Dendritic cell treated with granulocyte-macrophage colony-stimulating factor and Interleukin-4, amounts not matched to agents 40 ng/mL and 50 ng/mL, for 4 days (primary cell): ENCODE results near the gene MRNIP.
A peak's percentile ranks its signal among the peaks of the same experiment; 100 is the strongest.
"Not testable (repeated sequence)": the region's sequence is repeated elsewhere in the genome, so short reads cannot be mapped to it uniquely, and the experiment has no call there.

Experiments
- H3K27ac Mint-ChIP-seq: one replicate; pipeline ENCODE4 v1.8.0; 2022; ENCODE audit warnings: mild to moderate bottlenecking, mixed read lengths
- H3K27me3 Mint-ChIP-seq: one replicate; pipeline ENCODE4 v1.8.0; 2022; ENCODE audit warnings: mild to moderate bottlenecking, mixed read lengths
- H3K36me3 Mint-ChIP-seq: one replicate; pipeline ENCODE4 v1.8.0; 2022; ENCODE audit warnings: low read depth, mixed read lengths
- H3K4me1 Mint-ChIP-seq: one replicate; pipeline ENCODE4 v1.8.0; 2022; ENCODE audit warnings: low read depth, mixed read lengths
- H3K4me3 Mint-ChIP-seq: one replicate; pipeline ENCODE4 v1.8.0; 2022; ENCODE audit warnings: mild to moderate bottlenecking, moderate library complexity, mixed read lengths
- H3K9me3 Mint-ChIP-seq: one replicate; pipeline ENCODE4 v1.8.0; 2022; ENCODE audit warnings: mixed read lengths
- intact Hi-C: fragments of 100-400 bp; cut with micrococcal nuclease; formaldehyde crosslinking; loops from one replicate; pipeline ENCODE4 v1.15.0; 2022

The MRNIP gene

GRCh38 chr5:179880066-179880650, 21.5 kb upstream of the MRNIP start:
- Mint-ChIP-seq H3K9me3 (peaks cover 23% of the 10 kb centered on the region), H3K36me3 (peaks cover 99% of the 10 kb centered on the region), H3K27me3 (no peaks in the 10 kb centered on the region), H3K27ac (no peak overlapping the region), H3K4me3 (no peak overlapping the region), H3K4me1 (peaks cover 15% of the 10 kb centered on the region)
- intact Hi-C loops, result no loop called here

DNA sequence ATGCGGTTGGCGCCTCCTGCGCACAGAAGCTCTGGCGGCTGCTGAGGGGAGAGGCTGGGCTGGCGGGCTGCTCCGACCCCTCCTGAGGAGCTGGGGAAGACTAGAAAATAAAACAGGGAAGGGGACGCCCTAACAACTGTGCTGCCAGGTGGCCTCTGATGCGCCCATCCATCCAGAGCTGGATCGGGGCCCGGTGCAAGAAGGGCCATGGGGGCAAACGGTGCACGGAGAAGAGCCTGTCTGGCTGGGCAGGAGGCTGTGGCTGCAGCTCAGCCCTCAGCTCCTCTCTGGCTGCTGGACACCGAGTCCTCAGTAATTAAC, 21.0 kb upstream of the MRNIP start:
- peaks cover 99% of the 10 kb centered on the region for H3K36me3 Mint-ChIP-seq
- H3K27ac Mint-ChIP-seq, result no peak overlapping the region
- no peaks in the 10 kb centered on the region for H3K27me3 Mint-ChIP-seq
- H3K4me3 Mint-ChIP-seq, result no peak overlapping the region
- intact Hi-C loops, result no loop called here
- peaks cover 18% of the 10 kb centered on the region for H3K9me3 Mint-ChIP-seq
- H3K4me1 Mint-ChIP-seq, result peaks cover 15% of the 10 kb centered on the region

GRCh38 chr5:179879003-179879689, 20.5 kb upstream of the MRNIP start:
- Mint-ChIP-seq H3K4me3 (no peak overlapping the region), H3K9me3 (peaks cover 13% of the 10 kb centered on the region), H3K36me3 (peaks cover 99% of the 10 kb centered on the region), H3K4me1 (peaks cover 15% of the 10 kb centered on the region), H3K27me3 (no peaks in the 10 kb centered on the region), H3K27ac (no peak overlapping the region)
- intact Hi-C loops, result no loop called here

GRCh38 chr5:179878222-179879002, 19.8 kb upstream of the MRNIP start:
- Mint-ChIP-seq H3K27me3 (no peaks in the 10 kb centered on the region), H3K4me1 (peaks cover 15% of the 10 kb centered on the region), H3K9me3 (peaks cover 5% of the 10 kb centered on the region), H3K4me3 (no peak overlapping the region), H3K27ac (no peak overlapping the region), H3K36me3 (peaks cover 99% of the 10 kb centered on the region)
- intact Hi-C loops, result no loop called here

GRCh38 chr5:179876610-179876952, 18.0 kb upstream of the MRNIP start:
- peak overlapping the region; percentile 74 for H3K27ac Mint-ChIP-seq
- H3K27me3 Mint-ChIP-seq, result no peaks in the 10 kb centered on the region
- no peak overlapping the region for H3K4me3 Mint-ChIP-seq
- no peaks in the 10 kb centered on the region for H3K9me3 Mint-ChIP-seq
- H3K4me1 Mint-ChIP-seq, result peaks cover 15% of the 10 kb centered on the region
- intact Hi-C loops, result no loop called here
- H3K36me3 Mint-ChIP-seq, result peaks cover 99% of the 10 kb centered on the region

DNA sequence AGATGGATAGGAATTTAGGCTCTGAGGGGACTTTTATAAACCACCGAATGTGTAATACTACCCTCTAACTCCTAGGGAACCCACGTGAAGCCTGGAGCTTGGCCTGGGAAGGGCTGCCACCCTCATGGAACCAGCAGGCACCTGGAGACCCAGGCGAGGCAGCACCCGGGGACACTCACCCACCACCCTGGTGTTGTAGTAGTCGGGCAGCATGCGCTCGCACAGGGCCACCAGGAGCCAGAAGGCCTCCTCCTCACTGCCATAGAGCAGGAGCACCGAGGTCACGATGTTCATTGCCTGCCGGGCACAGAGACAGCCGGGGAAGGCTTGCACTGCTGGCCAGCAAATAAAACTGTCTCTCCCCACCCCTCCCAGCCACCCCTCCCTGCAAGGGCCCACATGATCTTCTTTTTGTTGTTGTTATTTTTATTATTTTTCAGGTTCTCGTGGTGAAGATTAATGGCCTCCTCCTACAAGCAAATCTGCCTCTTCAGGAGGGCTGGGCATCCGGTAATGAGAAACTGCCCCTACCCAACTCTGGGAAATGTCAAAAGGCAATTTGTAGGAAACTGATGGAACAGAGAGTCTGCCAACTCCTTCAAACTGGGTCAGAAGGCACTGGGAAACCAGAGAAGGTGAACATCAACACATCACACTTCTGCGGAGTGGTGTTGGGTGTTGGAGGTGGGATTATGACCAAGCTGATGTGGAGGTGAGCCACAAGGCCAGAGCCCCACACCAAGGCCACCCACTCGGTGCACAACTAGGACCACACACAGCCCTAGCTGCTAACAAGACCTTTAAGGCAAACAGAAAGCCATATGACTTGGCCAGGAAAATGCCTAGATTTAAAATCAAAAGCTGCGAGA, 17.4 kb upstream of the MRNIP start:
- Mint-ChIP-seq H3K27ac (no peak overlapping the region), H3K36me3 (peaks cover 99% of the 10 kb centered on the region), H3K4me1 (peaks cover 15% of the 10 kb centered on the region), H3K4me3 (no peak overlapping the region), H3K27me3 (no peaks in the 10 kb centered on the region), H3K9me3 (no peaks in the 10 kb centered on the region)
- intact Hi-C loops, result no loop called here

DNA sequence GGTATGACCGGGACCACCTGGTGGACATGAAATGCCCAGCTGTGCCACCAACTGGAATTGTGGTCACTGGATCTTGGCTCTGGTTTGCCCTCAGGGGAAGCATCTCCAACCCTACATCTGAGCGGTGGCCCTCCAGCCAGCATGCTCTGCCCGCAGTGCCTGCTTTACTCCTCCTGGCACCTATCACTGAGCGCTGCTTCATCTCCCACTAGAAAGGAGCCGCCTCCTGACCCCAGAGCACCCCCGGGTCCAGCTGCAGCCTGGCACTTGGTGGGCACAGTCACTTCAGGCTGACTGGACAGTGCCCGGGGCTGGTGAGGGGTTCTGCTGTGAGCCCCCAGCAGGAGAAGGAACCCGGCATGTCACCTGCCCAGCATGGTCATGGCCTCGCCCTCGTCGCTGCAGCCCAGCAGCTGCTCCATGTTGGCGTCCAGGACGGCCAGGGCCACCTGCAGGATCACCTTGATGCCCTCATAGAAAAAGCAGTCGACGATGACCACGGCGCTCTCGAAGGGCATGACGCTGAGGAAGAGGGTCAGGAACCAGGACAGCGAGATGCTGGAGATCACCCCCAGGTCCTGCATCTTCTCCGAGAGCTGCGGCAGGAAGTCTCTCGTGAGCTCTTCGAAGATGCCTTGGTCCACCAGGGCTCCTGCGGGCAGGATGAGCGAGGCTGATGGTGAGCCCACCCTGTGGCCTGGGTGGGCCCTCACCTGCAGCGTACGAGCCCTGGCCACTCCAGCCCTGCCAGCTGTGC, 16.1 kb upstream of the MRNIP start:
- Mint-ChIP-seq H3K36me3 (peaks cover 99% of the 10 kb centered on the region), H3K4me3 (no peak overlapping the region), H3K27ac (no peak overlapping the region), H3K9me3 (no peaks in the 10 kb centered on the region), H3K4me1 (peaks cover 15% of the 10 kb centered on the region), H3K27me3 (no peaks in the 10 kb centered on the region)
- intact Hi-C loops, result no loop called here

DNA sequence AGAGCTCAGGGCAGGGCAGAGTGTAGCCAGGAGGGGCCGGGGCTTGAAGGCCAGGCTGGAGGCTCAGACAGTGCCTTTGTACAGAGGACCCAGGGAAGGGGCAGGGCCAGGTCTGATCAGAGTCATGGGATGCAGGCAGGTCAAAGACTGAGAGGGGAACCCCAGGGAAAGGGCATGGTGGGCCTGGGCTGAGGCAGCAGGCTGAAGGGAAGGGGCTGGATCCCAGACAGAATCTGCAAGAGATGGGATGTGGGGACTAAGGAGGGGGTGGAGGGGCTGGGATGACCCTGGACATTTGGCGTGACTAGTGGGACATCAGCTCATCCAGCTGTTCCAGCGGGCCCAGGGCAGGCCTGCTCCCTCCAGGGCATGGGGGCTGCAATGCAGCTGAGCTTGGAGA, 15.5 kb upstream of the MRNIP start:
- Mint-ChIP-seq H3K4me3 (no peak overlapping the region), H3K27ac (no peak overlapping the region)

GRCh38 chr5:179873588-179874110, 15.0 kb upstream of the MRNIP start:
- H3K9me3 Mint-ChIP-seq, result no peaks in the 10 kb centered on the region
- peaks cover 99% of the 10 kb centered on the region for H3K36me3 Mint-ChIP-seq

More for the DNA sequence above, 15.5 kb upstream of the MRNIP start:
- Mint-ChIP-seq H3K9me3 (no peaks in the 10 kb centered on the region), H3K4me1 (peaks cover 15% of the 10 kb centered on the region), H3K36me3 (peaks cover 99% of the 10 kb centered on the region), H3K27me3 (no peaks in the 10 kb centered on the region)
- intact Hi-C loops, result no loop called here

GRCh38 chr5:179872828-179873575, 14.4 kb upstream of the MRNIP start:
- Mint-ChIP-seq H3K4me1 (peaks cover 24% of the 10 kb centered on the region), H3K27me3 (no peaks in the 10 kb centered on the region), H3K4me3 (no peak overlapping the region), H3K27ac (no peak overlapping the region), H3K36me3 (peaks cover 99% of the 10 kb centered on the region), H3K9me3 (no peaks in the 10 kb centered on the region)
- intact Hi-C loops, result no loop called here

More at GRCh38 chr5:179873588-179874110, 15.0 kb upstream of the MRNIP start:
- H3K4me1 Mint-ChIP-seq, result peaks cover 18% of the 10 kb centered on the region
- H3K27me3 Mint-ChIP-seq, result no peaks in the 10 kb centered on the region
- intact Hi-C loops, result no loop called here
- no peak overlapping the region for H3K27ac Mint-ChIP-seq
- H3K4me3 Mint-ChIP-seq, result no peak overlapping the region

DNA sequence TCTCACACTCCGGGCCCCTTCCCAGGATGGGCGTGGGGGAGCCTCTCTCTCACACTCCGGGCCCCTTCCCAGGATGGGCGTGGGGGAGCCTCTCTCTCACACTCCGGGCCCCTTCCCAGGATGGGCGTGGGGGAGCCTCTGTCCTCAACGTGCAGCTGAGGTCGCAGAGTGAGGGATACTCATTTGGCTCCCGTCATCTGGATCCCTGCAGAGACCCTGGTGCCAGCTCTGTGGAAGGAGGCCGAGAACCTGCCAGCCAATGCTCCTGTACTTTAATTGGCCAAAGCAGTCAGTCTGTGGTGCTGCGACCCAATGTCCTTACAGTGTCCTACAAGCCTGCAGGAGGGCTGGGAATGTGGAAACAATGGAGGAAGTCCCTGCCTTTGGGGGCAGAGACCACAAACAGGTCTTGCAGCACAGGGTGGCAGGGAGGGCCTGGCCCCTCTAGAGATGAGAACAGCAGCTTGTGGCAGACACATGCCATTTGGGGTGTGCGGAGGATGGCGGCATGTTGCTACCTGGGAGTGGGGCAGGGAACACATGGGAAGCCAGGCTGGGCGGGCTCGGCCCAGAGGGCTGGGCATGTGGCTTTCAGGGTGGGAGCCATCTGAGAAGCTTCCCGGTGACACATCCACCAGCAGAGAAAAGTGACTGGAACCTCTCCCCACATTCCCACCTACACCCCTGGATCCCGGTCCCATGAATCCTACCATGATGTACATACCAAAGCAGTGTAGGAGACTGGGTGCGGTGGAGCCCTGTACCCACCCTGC, 13.6 kb upstream of the MRNIP start:
- Mint-ChIP-seq H3K4me3 (no peak overlapping the region), H3K27me3 (no peaks in the 10 kb centered on the region), H3K4me1 (peaks cover 23% of the 10 kb centered on the region), H3K27ac (no peak overlapping the region), H3K9me3 (no peaks in the 10 kb centered on the region), H3K36me3 (peaks cover 100% of the 10 kb centered on the region)
- intact Hi-C loops, result no loop called here

DNA sequence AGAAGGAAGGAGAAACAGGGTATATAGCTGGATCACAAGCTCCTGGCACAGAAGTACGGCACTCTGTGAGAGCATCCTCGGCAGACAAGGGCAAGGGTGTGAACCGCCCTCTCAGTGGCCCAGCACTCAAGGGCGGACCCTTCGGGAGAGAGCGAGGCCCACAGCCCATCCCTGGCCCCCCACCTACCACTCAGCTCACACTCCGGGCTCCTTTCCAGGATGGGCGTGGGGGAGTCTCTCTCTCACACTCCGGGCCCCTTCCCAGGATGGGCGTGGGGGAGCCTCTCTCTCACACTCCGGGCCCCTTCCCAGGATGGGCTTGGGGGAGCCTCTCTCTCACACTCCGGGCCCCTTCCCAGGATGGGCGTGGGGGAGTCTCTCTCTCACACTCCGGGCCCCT, 12.9 kb upstream of the MRNIP start:
- intact Hi-C loops, H3K4me3 Mint-ChIP-seq, H3K27me3 Mint-ChIP-seq, H3K27ac Mint-ChIP-seq, H3K9me3 Mint-ChIP-seq: not testable (repeated sequence)
- Mint-ChIP-seq H3K4me1 (peaks cover 23% of the 10 kb centered on the region), H3K36me3 (peaks cover 100% of the 10 kb centered on the region)
